ENCODE measurements around the gene TTC16. TPM values are rescaled to one million over a fixed set of nuclear protein-coding genes. Genes with fewer than 3 reads are reported as not detected.

The TTC16 gene
- polyA plus RNA-seq, 3 donors, result 0.11 to 0.41 (median 0.23) TPM

DNA sequence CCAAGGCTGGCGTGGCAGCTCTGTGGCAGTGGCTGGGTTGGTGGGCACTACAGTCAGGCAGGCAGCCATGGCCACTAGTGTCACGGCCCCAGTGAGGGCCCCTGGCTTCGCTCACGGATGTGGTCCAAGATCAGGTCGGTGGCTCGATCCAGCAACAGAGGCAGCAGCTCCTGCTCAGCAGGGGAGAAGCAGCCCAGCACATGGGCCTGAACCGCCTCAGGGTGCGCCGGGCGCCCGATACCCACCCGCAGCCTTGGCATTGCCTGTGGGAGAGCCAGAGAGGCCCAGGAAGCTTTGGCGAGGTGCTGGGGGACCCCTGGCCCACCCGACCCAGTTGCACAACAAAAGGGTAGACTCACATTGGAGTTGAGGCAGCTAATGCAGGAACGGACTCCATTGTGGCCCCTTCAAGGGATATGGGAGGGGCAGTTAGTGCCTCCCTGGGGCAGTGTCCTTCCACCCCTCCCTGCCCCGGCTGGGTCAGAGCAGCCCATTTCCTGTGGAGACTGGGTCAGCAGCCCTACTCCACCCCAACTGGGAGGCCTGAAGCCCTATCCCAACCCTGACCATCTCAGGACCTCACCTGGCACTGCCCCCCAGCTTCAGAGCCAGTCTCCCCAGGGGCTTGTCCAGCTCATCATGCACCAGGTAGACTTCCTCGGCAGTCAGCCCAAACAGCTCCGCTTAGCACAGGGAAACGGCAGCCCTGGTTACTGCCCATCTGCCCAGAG, 1.7 kb upstream of the TTC16 start:
- no peak for DNase-seq (ENCODE audit: extremely low read depth in 1 of 11, low read depth in 9 of 11, low spot score in 4 of 11)

DNA sequence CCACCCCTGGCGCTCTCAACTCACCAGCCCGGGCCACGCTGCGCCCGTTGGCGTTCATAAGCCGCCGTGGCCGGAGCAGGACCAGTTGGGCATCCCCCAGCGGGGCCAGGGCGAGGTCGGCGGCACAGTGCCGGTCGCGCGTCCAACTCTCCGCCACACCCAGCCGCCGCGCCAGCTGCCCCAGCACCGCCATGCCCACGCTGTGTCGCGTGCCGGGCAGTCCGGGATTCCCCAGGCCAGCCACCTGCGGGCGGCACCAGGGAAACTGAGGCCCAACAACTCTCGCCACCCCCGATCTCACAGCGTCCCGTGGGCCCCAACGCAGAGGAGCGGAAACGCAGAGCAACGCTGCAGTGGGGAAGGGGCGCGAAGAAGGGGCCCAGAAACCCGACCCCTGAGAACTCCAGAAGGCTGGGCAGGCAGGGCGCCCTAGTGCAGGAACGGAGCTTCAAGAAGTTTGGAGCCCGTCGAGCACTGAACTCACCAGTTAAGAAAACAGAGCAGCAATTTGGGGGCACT, 869 bp upstream of the TTC16 start:
- no peak for DNase-seq (ENCODE audit: extremely low read depth in 1 of 11, low read depth in 9 of 11, low spot score in 4 of 11)

DNA sequence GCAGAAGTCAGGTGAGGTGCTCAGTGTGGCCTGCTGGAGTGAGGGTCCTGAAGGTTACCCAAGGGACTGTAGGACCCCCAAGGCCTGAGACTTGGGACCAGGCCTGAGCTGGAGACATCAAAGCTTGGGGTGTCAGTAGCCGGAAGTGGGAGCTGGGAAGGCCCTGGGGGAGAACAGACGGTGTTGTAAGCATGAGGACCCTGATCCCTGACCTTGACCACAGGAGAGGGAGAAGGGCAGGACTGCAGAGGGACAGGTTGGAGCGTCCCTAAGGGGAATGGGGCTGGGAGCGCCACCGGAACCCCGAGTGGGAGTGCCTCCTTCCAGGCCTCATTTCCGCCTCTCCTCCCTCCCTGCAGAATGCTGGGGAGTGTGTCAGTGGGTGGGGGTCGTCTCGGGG, 533 bp downstream of the TTC16 start:
- DNase-seq (ENCODE audit: extremely low read depth in 1 of 11, low read depth in 9 of 11, low spot score in 4 of 11), result no peak

DNA sequence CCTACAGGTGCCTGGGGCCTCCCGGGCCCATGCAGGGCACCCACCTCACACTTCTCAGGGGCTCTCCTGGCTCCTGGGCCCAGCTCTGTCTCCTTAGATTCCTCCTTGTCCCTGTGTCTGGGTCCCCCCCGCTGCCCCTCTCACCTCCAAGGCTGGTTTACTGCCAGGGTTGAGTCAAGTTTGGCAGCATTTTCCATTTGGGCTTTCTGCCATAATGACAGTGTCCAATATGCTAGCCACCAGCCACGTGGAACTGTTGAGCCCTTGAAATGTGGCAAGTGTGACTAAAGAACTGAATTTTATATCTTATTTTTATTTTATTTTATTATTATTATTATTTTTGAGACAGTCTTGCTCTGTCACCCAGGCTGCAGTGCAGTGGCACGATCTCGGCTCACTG, 1.9 kb downstream of the TTC16 start:
- no peak for DNase-seq (ENCODE audit: extremely low read depth in 1 of 11, low read depth in 9 of 11, low spot score in 4 of 11)

DNA sequence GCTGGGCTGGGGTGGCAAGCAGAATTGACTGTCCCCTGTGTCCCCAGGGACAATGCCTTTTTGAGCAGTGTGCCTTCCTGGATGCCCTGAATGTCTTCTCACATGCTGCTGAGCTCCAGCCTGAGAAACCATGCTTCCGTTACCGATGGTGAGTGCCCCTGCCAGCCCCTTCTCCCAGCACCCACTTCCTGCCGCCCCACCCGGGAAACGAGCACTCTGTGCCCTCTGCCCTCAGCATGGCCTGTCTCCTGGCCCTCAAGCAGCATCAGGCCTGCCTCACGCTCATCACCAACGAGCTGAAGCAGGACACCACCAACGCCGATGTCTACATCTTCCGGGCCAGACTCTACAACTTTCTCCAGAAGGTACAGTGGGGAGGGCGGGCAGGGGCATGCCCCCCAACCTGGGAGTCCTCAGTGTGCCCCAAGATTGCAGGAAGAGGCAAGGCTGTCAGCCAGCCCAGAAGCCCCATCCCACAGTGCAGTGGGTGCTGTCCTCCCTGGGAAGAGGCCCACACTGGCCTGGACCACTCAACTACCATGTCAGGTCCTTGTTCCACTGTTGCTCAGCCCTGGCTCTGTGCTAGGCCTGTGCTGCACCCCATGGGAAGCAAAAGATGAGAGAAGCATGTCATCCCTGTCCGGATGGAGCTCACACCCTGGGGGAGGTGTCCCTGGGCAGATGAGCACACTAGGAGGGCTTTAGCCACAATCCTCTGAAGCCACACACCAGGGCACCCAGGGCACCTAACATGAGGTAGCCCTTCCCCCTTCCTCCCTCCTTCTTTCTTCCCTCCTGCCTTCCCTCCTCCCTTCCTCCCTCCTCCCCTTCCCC, 4.4 kb downstream of the TTC16 start:
- no peak for DNase-seq (ENCODE audit: extremely low read depth in 1 of 11, low read depth in 9 of 11, low spot score in 4 of 11)

- DNase-seq (ENCODE audit: extremely low read depth in 1 of 11, low read depth in 9 of 11, low spot score in 4 of 11), result no peak
Measured at GRCh38 chr9:127720865-127721227, 5.0 kb downstream of the TTC16 start.

DNA sequence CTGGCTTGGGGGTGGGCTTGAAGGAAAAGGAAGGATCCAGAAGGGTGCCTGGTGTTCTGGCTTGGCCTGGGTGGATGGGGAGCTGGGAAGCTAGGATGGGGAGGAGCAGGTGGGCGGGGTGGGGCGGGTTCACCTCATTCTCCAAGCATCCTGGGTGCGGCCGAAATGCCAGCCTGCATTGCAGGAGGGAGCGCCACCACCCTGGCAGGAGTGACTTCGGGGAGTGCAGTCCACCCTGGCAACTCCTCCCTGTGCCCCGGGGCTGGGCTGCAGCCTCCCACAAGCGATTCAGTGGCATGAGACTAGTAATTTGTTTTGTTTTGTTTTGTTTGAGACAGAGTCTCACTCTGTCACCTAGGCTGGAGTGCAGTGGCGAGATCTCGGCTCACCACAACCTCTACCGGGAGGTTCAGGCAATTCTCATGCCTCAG, 5.5 kb downstream of the TTC16 start:
- DNase-seq (ENCODE audit: extremely low read depth in 1 of 11, low read depth in 9 of 11, low spot score in 4 of 11), result no peak

- DNase-seq (ENCODE audit: extremely low read depth in 1 of 11, low read depth in 9 of 11, low spot score in 4 of 11), result no peak
Measured at GRCh38 chr9:127722055-127722745, 6.3 kb downstream of the TTC16 start.

DNA sequence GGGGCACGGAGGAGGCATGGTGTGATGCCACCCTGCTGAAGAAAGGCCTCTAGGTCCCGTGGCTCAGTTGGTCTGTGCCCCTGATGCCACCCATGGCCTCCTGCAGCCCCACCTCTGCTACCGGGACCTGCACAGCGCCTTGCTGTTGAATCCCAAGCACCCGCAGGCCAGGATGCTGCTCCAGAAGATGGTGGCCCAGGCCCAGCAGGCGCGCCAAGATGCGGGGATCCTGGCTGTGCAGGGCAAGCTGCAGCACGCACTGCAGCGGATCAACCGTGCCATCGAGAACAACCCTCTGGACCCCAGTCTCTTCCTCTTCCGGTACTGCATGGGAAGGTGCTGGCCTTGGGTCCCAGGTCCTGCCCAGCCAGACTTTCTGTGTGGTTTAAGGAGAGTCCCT, 7.1 kb downstream of the TTC16 start:
- DNase-seq (ENCODE audit: extremely low read depth in 1 of 11, low read depth in 9 of 11, low spot score in 4 of 11), result no peak

- DNase-seq (ENCODE audit: extremely low read depth in 1 of 11, low read depth in 9 of 11, low spot score in 4 of 11), result no peak
Measured at GRCh38 chr9:127723444-127723843, 7.6 kb downstream of the TTC16 start.

DNA sequence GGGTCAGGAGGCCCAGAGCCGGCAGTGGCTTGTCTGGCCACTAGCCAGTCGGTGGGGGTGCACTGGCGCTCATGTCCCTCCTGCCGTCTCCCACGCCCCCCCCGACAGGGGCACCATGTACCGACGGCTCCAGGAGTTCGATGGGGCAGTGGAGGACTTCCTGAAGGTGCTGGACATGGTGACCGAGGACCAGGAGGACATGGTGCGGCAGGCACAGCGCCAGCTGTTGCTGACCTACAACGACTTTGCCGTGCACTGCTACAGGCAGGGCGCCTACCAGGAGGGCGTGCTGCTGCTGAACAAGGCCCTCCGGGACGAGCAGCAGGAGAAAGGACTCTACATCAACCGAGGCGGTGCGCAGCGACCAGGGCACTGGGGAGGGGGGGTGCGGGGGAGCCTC, 8.1 kb downstream of the TTC16 start:
- no peak for DNase-seq (ENCODE audit: extremely low read depth in 1 of 11, low read depth in 9 of 11, low spot score in 4 of 11)

- no peak for DNase-seq (ENCODE audit: extremely low read depth in 1 of 11, low read depth in 9 of 11, low spot score in 4 of 11)
Measured at GRCh38 chr9:127726871-127727270, 11.0 kb downstream of the TTC16 start.

GRCh38 chr9:127728808-127729207, 12.9 kb downstream of the TTC16 start:
- no peak for DNase-seq (ENCODE audit: extremely low read depth in 1 of 11, low read depth in 9 of 11, low spot score in 4 of 11)

DNA sequence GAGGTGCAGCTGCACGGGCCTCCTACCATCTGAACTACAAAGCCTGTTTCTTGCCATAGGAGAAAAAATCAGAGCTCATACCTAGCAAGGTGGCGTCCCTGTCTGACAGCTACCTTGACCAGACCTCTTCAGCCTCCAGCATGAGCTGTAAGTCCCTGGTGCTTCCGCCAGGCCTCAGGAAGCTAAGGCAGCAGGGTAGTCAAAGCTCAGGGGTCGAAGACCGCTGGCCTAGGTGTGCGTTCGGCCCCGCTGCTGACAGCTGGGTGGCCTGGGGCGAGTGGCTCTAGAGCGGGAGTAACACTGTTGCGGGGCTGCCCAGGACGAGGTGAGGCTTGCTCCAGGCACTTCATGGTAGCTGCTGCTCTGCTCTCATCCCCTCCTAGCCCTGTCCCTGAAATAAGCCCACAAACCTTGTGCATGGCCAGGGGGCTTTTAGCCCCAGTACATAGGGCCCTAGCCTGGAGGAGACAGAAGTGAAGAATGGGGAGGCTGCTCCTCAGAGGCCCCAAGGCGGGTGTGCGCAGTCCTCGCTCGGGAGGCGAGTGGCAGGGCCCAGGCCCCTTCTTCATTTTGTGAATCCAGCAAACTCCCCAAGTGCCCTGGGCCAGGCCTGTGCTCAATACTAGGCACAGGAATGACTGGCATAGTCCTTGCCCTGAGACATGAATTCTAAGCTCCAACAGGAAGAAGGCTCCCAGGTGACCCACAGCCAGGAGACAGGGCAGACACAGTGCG, 13.8 kb downstream of the TTC16 start:
- no peak for DNase-seq (ENCODE audit: extremely low read depth in 1 of 11, low read depth in 9 of 11, low spot score in 4 of 11)

DNA sequence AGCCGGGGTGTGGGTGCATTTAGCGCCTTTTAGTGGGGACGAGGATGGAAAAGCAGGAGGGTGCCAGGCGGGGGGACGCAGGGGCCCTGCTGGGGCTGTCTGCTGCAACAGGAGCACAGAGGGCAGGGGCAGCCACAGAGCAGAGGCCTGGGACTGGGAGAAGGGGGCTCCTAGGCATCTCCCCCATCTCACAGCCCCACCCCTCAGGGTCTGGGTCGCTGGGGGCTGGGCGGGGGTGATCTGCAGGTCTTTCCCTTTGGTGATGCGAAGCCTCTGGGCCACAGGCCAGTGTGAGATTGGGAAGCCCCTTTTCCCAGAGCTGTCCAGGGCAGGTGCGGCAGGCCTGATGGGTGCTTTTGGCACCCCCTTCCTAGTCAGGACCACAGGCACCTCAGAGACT, 14.4 kb downstream of the TTC16 start:
- no peak for DNase-seq (ENCODE audit: extremely low read depth in 1 of 11, low read depth in 9 of 11, low spot score in 4 of 11)

- no peak for DNase-seq (ENCODE audit: extremely low read depth in 1 of 11, low read depth in 9 of 11, low spot score in 4 of 11)
Measured at GRCh38 chr9:127730799-127731410, 15.0 kb downstream of the TTC16 start.

- no peak for DNase-seq (ENCODE audit: extremely low read depth in 1 of 11, low read depth in 9 of 11, low spot score in 4 of 11)
Measured at GRCh38 chr9:127731938-127732337, 16.1 kb downstream of the TTC16 start.

- no peak for DNase-seq (ENCODE audit: extremely low read depth in 1 of 11, low read depth in 9 of 11, low spot score in 4 of 11)
Measured at GRCh38 chr9:127732444-127732843, 16.6 kb downstream of the TTC16 start.

DNA sequence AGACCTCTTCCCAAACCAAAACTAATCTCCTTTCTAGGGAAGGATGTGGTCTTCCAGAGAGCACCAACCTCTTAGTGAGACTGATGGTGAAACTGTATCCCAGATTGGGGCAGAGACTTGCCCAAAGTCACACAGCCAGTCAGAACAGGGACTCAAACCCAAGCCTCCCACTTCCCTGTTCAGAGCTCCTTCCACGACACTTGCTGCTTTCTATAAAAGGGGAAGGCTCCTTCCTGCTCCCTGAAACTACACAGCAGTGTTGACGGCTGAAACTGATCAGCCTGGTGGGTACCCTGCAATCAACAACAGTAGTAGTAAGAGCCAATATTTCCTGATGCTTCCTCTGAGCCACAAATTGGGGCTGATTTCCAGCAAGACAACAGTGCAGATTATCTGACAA, 17.7 kb downstream of the TTC16 start:
- no peak for DNase-seq (ENCODE audit: extremely low read depth in 1 of 11, low read depth in 9 of 11, low spot score in 4 of 11)
